HG02623 (cell line): ENCODE measurements around the gene RNF115.
"Not testable (repeated sequence)": the region's sequence is repeated elsewhere in the genome, so short reads cannot be mapped to it uniquely, and the experiment has no call there.

Experiments
- ATAC-seq: cut with Tn5 transposase; IDR thresholded peaks from one replicate; pipeline ENCODE4 v1.9.1; 2021; ENCODE audit warnings: moderate library complexity; ENCODE audit not compliant: unreplicated experiment

Gene RNF115

DNA sequence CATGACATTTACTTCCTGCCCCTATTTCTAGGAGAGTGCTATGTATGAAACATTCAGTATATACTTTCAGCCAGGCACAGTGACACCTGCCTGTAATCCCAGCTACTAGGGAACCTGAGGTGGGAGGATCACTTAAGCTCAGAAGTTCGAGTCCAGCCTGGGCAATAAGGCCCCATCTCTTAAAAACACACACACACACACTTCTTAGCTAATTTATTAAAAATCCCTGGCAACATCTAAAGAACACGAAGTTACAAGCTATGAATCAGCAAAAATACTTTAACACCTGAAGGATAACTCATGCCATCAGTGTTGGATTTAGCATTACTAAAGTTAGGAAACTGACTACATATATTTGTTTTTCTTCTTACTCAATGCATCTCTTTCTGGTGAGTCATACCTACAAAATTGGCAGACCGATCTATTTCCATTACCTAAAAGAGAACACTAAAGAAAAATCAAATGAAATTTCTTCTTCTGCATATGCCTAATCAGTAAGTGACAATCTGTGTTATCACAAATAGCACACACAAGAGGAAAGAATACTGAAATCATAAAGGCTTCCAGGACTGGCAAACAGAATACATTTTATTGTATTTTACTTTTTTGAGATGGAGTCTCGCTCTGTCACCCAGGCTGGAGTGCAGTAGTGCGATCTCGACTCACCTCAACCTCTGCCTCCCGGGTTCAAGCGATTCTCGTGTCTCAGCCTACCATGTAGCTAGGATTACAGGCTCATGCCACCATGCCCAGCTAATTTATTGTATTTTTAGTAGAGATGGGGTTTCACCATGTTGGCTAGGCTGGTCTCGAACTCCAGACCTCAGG is 41.4 kb downstream of the RNF115 start:
- no peak for ATAC-seq

GRCh38 chr1:145778146-145778540 is 45.8 kb downstream of the RNF115 start:
- no peak for ATAC-seq

DNA sequence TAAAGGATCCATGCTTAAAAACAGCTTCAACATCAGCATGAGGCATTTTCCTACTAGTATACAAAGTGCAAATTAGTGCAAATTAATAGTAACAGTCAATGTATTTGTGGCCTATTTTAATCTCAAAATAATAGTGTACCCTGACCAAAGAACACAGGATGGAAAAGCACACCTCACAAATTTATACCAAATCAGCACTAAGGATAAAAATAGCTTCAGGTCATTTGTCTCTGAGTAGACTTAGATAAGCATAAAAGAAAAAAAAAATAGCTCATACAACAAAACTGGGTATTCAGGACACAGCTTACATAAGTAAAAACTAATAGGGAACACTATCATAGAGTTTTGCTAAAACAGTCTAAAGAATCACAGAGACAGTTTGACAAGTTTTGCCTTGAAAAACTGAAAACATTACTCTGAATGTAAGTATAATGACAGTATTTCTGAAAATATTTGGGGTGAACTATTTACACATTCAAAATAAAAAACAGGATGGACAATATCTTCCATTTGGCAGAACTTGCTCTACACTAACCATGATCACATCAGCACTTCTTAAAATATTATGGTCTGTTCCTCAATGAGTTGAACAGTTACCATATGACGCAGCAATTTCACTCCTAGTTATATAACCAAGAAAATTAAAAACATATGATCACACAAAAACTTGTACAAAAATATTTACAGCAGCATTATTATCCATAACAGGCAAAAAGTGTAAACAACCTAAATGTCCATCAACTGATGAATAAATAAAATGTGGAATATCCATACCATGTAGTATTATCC is 46.3 kb downstream of the RNF115 start:
- no peak for ATAC-seq

- ATAC-seq, result no peak
Observed at GRCh38 chr1:145773423-145773822, 50.5 kb downstream of the RNF115 start.

GRCh38 chr1:145771056-145771455 is 52.8 kb downstream of the RNF115 start:
- no peak for ATAC-seq

DNA sequence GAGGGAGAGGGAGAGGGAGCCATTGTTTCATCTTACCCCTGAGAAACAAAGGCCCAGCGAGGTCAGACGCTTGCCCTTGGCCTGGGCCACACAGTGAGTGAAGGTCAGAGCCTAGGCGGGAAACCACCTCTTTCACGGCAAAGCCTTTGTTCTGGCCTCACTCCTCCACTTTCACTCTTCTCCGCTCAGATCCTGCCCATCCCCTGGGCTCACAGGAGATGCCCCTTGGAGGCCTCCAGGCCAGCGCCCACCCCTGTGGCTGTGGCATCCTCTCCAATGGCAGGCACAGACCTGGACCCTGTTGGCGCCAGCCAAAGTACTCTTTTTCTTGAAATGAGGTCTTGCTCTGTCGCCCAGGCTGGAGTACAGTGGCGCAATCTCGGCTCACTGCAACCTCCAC is 55.9 kb downstream of the RNF115 start:
- ATAC-seq, result not testable (repeated sequence)

DNA sequence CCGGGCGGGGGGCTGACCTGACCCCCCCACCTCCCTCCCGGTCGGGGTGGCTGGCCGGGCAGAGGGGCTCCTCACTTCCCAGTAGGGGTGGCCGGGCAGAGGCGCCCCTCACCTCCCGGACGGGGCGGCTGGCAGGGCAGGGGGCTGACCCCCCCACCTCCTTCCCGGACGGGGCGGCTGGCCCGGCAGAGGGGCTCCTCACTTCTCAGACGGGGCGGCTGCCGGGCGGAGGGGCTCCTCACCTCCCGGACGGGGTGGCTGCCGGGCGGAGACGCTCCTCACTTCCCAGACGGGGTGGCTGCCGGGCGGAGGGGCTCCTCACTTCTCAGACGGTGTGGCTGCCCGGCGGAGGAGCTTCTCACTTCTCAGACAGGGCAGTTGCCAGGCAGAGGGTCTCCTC is 57.0 kb downstream of the RNF115 start:
- ATAC-seq, result not testable (repeated sequence)

DNA sequence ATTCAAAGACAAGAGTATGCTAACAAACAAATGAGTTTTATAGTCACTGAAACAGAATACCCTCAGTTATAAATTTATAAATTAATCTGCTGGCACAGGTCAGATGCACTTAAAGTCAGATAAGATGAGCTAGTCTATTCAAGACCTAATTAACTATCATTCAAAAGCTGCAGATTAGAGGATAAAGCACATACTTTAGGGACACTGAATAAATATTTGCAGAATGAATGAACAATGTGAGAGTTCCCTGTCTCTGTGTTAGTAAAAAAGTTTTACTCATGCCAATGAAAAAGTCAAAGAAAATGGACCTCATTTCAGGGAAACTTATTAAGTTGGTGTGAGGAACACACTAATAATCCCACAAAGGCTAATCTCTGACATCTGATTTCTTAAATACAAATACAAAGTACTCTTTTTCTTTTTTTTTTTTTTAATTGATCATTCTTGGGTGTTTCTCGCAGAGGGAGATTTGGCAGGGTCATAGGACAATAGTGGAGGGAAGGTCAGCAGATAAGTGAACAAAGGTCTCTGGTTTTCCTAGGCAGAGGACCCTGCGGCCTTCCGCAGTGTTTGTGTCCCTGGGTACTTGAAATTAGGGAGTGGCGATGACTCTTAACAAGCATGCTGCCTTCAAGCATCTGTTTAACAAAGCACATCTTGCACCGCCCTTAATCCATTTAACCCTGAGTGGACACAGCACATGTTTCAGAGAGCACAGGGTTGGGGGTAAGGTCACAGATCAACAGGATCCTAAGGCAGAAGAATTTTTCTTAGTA is 58.1 kb downstream of the RNF115 start:
- ATAC-seq, result not testable (repeated sequence)

GRCh38 chr1:145765127-145765526 is 58.8 kb downstream of the RNF115 start:
- ATAC-seq, result not testable (repeated sequence)

- not testable (repeated sequence) for ATAC-seq
Observed at GRCh38 chr1:145764231-145764940, 59.5 kb downstream of the RNF115 start.

GRCh38 chr1:145762001-145762400 is 61.9 kb downstream of the RNF115 start:
- ATAC-seq, result not testable (repeated sequence)

DNA sequence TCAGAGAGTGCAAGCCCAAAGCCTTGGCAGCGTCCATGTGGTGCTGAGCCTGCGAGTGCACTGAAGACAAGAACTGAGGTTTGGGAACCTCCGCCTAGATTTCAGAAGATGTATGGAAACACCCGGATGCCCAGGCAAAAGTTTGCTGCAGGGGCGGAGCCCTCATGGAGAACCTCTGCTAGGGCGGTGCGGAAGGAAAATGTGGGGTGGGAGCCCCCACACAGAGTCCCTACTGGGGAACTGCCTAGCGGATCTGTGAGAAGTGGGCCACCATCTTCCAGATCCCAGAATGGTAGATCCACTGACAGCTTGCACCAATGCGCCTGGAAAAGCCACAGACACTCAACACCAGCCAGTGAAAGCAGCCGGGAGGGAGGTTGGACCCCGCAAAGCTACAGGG is 62.4 kb downstream of the RNF115 start:
- ATAC-seq, result not testable (repeated sequence)

- not testable (repeated sequence) for ATAC-seq
Observed at GRCh38 chr1:145760395-145760949, 63.4 kb downstream of the RNF115 start.

- ATAC-seq, result no peak
Observed at GRCh38 chr1:145759721-145760120, 64.2 kb downstream of the RNF115 start.

DNA sequence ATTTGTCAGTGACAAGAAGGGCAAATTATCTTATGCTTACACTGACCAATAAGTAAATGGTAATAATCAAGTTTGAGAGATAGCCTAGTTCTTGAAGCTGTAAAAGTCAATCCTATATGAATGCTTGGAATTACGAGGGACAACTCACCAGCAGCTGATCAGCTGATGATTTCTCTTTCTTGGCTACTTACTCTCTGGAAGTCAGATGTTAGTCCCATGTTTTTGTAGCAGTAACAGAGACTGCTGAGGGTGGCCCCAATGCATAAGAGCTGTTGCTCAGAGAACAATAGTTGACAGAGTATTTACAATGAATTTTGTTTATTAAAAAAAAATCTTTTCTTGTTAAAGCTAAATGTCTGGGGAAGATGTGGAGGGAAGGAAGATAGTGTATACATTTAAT is 65.3 kb downstream of the RNF115 start:
- ATAC-seq, result no peak

GRCh38 chr1:145758116-145758515 is 65.8 kb downstream of the RNF115 start:
- ATAC-seq, result no peak

GRCh38 chr1:145757420-145757819 is 66.5 kb downstream of the RNF115 start:
- no peak for ATAC-seq

GRCh38 chr1:145751491-145752037 is 72.3 kb downstream of the RNF115 start:
- no peak for ATAC-seq

GRCh38 chr1:145750426-145750825 is 73.5 kb downstream of the RNF115 start:
- no peak for ATAC-seq
